Breast epithelium (tissue), 3 donors: ENCODE measurements around the gene PPP1R7.
"Not testable (repeated sequence)": the region's sequence is repeated elsewhere in the genome, so short reads cannot be mapped to it uniquely, and the experiment has no call there.

Source experiments
- CTCF ChIP-seq, 3 donors: fragments of 450-650 bp; IDR thresholded peaks; one replicate each; pipeline ENCODE4 v1.5.1; 2016 to 2017; ENCODE audit warnings: antibody characterized with exemption in 3 of 3, mild to moderate bottlenecking in 3 of 3, moderate library complexity in 3 of 3
- POLR2A ChIP-seq: fragments of 450-650 bp; IDR thresholded peaks from one replicate; pipeline ENCODE4 v1.6.1; 2016; ENCODE audit warnings: antibody characterized with exemption, mild to moderate bottlenecking, moderate library complexity
- POLR2AphosphoS5 ChIP-seq, 3 donors: sonication (generic); formaldehyde crosslinking; IDR thresholded peaks; one replicate each; pipeline ENCODE4 v1.6.1; 2017; ENCODE audit warnings: antibody characterized with exemption in 3 of 3

GRCh38 chr2:241104611-241105010, 45.7 kb upstream of the PPP1R7 start:
- not testable (repeated sequence) for TF ChIP-seq CTCF (IDR thresholded peaks at IDR 0.05); POLR2A; POLR2AphosphoS5 (IDR thresholded peaks at IDR 0.05)
